ENCODE measurements around the gene SPTB.

DNA sequence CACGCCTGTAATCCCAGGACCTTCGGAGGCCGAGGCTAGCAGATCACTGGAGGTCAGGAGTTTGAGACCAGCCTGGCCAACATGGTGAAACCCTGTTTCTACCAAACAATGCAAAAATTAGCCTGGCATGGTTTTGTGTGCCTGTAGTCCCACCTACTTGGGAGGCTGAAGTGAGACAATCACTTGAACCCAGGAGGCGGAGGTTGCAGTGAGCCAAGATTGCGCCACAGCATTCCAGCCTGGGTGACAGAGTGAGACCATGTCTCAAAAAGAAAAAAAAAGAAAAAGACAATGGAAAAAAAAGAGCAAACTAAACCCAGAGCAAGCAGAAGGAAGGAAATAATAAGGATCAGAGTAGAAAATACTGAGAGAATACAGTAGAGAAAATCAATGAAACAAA is 39.9 kb upstream of the SPTB start:
- TF ChIP-seq CTCF (IDR thresholded peaks at IDR 0.05): no peak
- no peak for TF ChIP-seq POLR2A (IDR thresholded peaks at IDR 0.05)
